ENCODE measurements around the gene FGFRL1. TPM values are rescaled to one million over a fixed set of nuclear protein-coding genes. Genes with fewer than 3 reads are reported as not detected.
A peak's percentile ranks its signal among the peaks of the same experiment; 100 is the strongest.

The FGFRL1 gene
- total and polyA plus RNA-seq, 2 donors (not counting 1 experiment from before 2014, with no cell fraction given) = 6.1 to 10.0 TPM

DNA sequence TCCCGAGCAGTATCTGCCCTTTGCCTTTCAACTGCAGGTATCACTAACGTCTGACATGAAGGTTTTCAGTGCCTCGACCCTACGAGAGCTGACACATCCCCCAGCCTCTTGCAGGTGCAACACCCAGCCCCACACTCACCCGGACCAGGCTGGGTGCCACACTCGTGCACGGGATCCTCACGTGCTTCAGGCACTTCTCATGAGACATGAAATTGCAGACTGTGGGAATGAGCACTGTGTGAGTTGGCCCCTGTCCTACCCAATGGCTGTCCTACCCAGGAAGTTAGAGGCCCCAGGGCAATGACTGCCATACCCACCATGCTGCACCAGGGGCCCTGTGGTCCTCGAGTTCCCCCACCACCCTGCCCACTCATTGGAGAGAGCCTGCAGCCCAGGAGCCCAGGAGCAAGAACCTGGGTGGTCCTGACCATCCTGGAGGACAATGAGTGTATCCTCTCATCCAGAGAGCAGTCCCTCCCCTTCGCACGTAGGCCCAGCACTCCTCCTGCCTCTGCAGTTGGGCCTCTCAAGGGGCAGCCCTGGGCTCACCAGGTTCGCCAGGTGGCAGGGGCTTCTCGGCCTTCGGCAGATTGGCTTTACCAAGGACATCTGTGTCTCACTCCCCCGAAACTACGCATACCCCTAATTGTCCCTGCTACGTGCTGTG is 40.4 kb upstream of the FGFRL1 start:
- Histone ChIP-seq H3K9ac (ENCODE audit: insufficient read depth, low read length) (no peak overlapping the region), H3K4me1 (ENCODE audit: control insufficient read depth, extremely low read depth, insufficient read depth, low read length) (peaks cover 4% of the 10 kb centered on the region), H3K79me2 (ENCODE audit: control insufficient read depth, insufficient read depth, low read length) (no peaks in the 10 kb centered on the region), H3K27me3 (ENCODE audit: control insufficient read depth, insufficient read depth, low read length) (no peaks in the 10 kb centered on the region), H3K27ac (ENCODE audit: insufficient read depth, low read length) (no peak overlapping the region), H3K4me3 (replicated peaks in 1 of 4; ENCODE audit: control extremely low read depth in 1 of 4, insufficient read depth in 1 of 4, low read depth in 3 of 4, low read length in 4 of 4) (no peak overlapping the region), H3K9me3 (ENCODE audit: control insufficient read depth, insufficient read depth, low read depth, low read length) (no peaks in the 10 kb centered on the region), H2AFZ (ENCODE audit: low read length) (no peak overlapping the region), H3K36me3 (ENCODE audit: control insufficient read depth, insufficient read depth, low read length) (peaks cover 3% of the 10 kb centered on the region), H4K20me1 (ENCODE audit: control insufficient read depth, extremely low read depth, insufficient read depth, low read length) (no peaks in the 10 kb centered on the region), H3K4me2 (ENCODE audit: extremely low read depth, insufficient read depth, low read length) (no peak overlapping the region)
- DNase-seq (ENCODE audit: low read depth in 2 of 2) = no peak
- TF ChIP-seq CTCF (conservative IDR thresholded peaks at IDR 0.05 in 1 of 2, IDR thresholded peaks at IDR 0.05 in 1 of 2; ENCODE audit: low read depth in 1 of 2, low read length in 2 of 2) = no peak
- no peak for TF ChIP-seq EZH2 (IDR thresholded peaks at IDR 0.05; ENCODE audit: low read length, missing control alignments)

DNA sequence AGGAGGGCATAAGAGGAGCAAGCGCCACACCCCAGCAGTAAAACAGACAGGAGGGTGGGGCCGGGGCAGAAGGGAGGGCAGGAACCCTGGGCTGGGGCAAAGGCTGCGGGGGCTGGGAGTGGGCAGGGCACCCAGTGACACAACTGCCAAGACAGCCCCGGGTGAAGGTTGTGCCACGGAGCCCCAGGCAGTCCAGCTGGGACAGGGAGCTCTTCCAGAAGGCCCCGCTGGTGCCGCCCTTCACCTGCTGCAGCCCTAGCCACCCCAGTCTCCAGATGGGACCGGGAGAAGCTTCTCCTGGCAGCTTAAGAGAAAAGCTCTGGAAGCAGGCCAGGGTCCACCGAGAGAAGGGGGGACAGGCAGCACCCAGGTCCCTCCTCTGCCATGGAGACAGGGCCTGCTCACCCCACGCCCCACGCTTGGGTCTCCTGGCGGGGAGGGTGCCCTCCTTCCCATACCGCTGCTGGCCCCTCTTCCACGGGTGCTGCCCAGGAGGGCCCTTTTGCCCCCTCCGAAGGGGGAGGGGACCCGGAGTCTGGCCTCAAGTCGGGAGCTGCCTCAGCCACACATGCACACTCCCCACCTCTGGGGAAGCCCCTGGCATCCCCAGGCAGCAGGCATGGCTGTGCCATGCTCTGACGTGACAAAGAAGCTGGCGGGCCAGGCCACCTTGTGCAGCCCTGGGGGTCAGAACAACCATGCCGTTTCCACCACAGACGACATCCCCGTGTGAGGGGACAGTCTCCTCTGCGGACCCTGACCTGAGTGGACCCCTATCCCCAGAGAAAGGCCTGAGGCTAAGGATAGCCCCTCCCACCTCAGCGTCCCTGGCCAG is 39.5 kb upstream of the FGFRL1 start:
- H3K9ac ChIP-seq (ENCODE audit: insufficient read depth, low read length) = peak overlapping the region; percentile 58
- no peak overlapping the region for H3K27ac ChIP-seq (ENCODE audit: insufficient read depth, low read length)

More for the DNA sequence above, 39.5 kb upstream of the FGFRL1 start:
- Histone ChIP-seq H3K27me3 (ENCODE audit: control insufficient read depth, insufficient read depth, low read length) (no peaks in the 10 kb centered on the region), H3K4me1 (ENCODE audit: control insufficient read depth, extremely low read depth, insufficient read depth, low read length) (peaks cover 4% of the 10 kb centered on the region), H3K4me3 (replicated peaks in 1 of 4; ENCODE audit: control extremely low read depth in 1 of 4, insufficient read depth in 1 of 4, low read depth in 3 of 4, low read length in 4 of 4) (peak overlapping the region in 3 of 4 experiments; percentile 66 to 80 (median 76)), H3K4me2 (ENCODE audit: extremely low read depth, insufficient read depth, low read length) (peak overlapping the region; percentile 94), H3K36me3 (ENCODE audit: control insufficient read depth, insufficient read depth, low read length) (no peaks in the 10 kb centered on the region), H3K79me2 (ENCODE audit: control insufficient read depth, insufficient read depth, low read length) (no peaks in the 10 kb centered on the region), H3K9me3 (ENCODE audit: control insufficient read depth, insufficient read depth, low read depth, low read length) (no peaks in the 10 kb centered on the region), H2AFZ (ENCODE audit: low read length) (no peak overlapping the region), H4K20me1 (ENCODE audit: control insufficient read depth, extremely low read depth, insufficient read depth, low read length) (no peaks in the 10 kb centered on the region)
- no peak for TF ChIP-seq EZH2 (IDR thresholded peaks at IDR 0.05; ENCODE audit: low read length, missing control alignments)
- TF ChIP-seq CTCF (conservative IDR thresholded peaks at IDR 0.05 in 1 of 2, IDR thresholded peaks at IDR 0.05 in 1 of 2; ENCODE audit: low read depth in 1 of 2, low read length in 2 of 2) = no peak
- DNase-seq (ENCODE audit: low read depth in 2 of 2) = no peak

Data from fibroblast of lung (primary cell).